Right hindlimb (tissue), 1 donor: ENCODE measurements around the gene CMC1.

Experiments
- DNase-seq: peaks from one replicate; pipeline ENCODE4 v3.0.0-alpha.2; 2018

Gene CMC1

GRCh38 chr3:28308196-28308595, 66.8 kb downstream of the CMC1 start:
- no peak for DNase-seq

GRCh38 chr3:28315711-28316110, 74.3 kb downstream of the CMC1 start:
- no peak for DNase-seq

GRCh38 chr3:28316226-28316625, 74.8 kb downstream of the CMC1 start:
- no peak for DNase-seq

- DNase-seq: no peak
Measured at GRCh38 chr3:28317438-28318022, 76.1 kb downstream of the CMC1 start.

- no peak for DNase-seq
Measured at GRCh38 chr3:28320981-28321380, 79.6 kb downstream of the CMC1 start.

- no peak for DNase-seq
Measured at GRCh38 chr3:28322464-28322863, 81.0 kb downstream of the CMC1 start.

- no peak for DNase-seq
Measured at GRCh38 chr3:28326458-28326926, 85.1 kb downstream of the CMC1 start.

GRCh38 chr3:28328188-28329151, 87.1 kb downstream of the CMC1 start:
- no peak for DNase-seq

GRCh38 chr3:28334552-28334951, 93.1 kb downstream of the CMC1 start:
- no peak for DNase-seq

GRCh38 chr3:28335246-28335645, 93.8 kb downstream of the CMC1 start:
- DNase-seq: no peak

- no peak for DNase-seq
Measured at GRCh38 chr3:28337230-28337629, 95.8 kb downstream of the CMC1 start.

GRCh38 chr3:28343144-28343543, 101.7 kb downstream of the CMC1 start:
- DNase-seq: no peak

- no peak for DNase-seq
Measured at GRCh38 chr3:28345690-28346089, 104.3 kb downstream of the CMC1 start.

GRCh38 chr3:28347374-28348264, 106.2 kb downstream of the CMC1 start:
- DNase-seq: no peak

GRCh38 chr3:28348265-28348628, 106.8 kb downstream of the CMC1 start:
- no peak for DNase-seq

GRCh38 chr3:28348629-28349468, 107.4 kb downstream of the CMC1 start, which contains the start of the genes AZI2 and ZCWPW2:
AZI2 (minus strand) TSS chr3:28348824; CDS start chr3:28340617, 8,207 bp downstream.
ZCWPW2 (plus strand) TSS chr3:28348721; CDS start chr3:28413069, 64,348 bp downstream.
- DNase-seq: peak; percentile 97

GRCh38 chr3:28349469-28350000, 108.1 kb downstream of the CMC1 start:
- no peak for DNase-seq
